ENCODE results near the gene ACTG2. TPM values are rescaled to one million over a fixed set of nuclear protein-coding genes. Genes with fewer than 3 reads are reported as not detected.

Gene ACTG2
- total and polyA plus RNA-seq, 4 donors: 20.5 to 82.9 (median 44.7) TPM

DNA sequence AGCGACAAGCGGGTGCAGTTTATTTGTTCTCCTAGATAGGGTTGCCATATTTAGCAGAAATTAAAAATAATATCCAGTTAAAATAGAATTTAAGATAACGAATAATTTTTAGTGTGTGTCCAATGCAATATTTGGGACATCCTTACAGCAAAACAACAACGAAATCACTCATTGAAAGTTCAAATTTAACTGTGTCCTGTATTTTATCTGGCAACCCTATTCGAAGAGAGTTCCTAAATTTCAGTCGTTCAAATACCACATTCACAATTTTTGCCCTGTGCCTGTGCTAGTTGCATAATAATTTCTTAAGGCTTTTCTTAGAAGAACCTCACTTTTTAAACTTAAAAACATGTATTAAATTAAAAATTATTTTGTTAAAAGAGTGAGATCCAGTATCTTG is 34.5 kb downstream of the ACTG2 start:
- Histone ChIP-seq H3K9ac (ENCODE audit: insufficient read depth in 1 of 2, low read length in 2 of 2) (peak overlapping the region; percentile 93 to 95), H3K9me3 (ENCODE audit: control insufficient read depth in 4 of 4, insufficient read depth in 3 of 4, low read length in 3 of 4) (no peaks in the 10 kb centered on the region), H3K27me3 (ENCODE audit: control insufficient read depth in 3 of 3, insufficient read depth in 3 of 3, low read length in 2 of 3) (peaks cover 0 to 6% (median 4%) of the 10 kb centered on the region in 3 donors), H3K27ac (ENCODE audit: low read depth in 1 of 2, low read length in 1 of 2) (peak overlapping the region; percentile 95 to 99), H3K36me3 (ENCODE audit: control insufficient read depth in 4 of 4, insufficient read depth in 4 of 4, low read length in 4 of 4) (peaks cover 0 to 11% (median 0%) of the 10 kb centered on the region in 4 donors), H3K4me3 (peak overlapping the region; percentile 80), H3K4me1 (ENCODE audit: control insufficient read depth in 5 of 5, insufficient read depth in 5 of 5, low read length in 5 of 5) (peaks cover 4 to 23% (median 7%) of the 10 kb centered on the region in 5 donors)
- 10 to 19% methylated on average over 6 of the region's 6 CpGs for WGBS, 2 donors
- ATAC-seq (ENCODE audit: insufficient read depth, low FRiP score) (no peak), DNase-seq (no peak)
- TF ChIP-seq, protein P1, sequence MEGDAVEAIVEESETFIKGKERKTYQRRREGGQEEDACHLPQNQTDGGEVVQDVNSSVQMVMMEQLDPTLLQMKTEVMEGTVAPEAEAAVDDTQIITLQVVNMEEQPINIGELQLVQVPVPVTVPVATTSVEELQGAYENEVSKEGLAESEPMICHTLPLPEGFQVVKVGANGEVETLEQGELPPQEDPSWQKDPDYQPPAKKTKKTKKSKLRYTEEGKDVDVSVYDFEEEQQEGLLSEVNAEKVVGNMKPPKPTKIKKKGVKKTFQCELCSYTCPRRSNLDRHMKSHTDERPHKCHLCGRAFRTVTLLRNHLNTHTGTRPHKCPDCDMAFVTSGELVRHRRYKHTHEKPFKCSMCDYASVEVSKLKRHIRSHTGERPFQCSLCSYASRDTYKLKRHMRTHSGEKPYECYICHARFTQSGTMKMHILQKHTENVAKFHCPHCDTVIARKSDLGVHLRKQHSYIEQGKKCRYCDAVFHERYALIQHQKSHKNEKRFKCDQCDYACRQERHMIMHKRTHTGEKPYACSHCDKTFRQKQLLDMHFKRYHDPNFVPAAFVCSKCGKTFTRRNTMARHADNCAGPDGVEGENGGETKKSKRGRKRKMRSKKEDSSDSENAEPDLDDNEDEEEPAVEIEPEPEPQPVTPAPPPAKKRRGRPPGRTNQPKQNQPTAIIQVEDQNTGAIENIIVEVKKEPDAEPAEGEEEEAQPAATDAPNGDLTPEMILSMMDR (IDR thresholded peaks at IDR 0.05; ENCODE audit: control extremely low read depth, extremely low read depth): no peak

GRCh38 chr2:73928963-73929347 is 36.1 kb downstream of the ACTG2 start:
- Histone ChIP-seq H3K27ac (ENCODE audit: low read depth in 1 of 2, low read length in 1 of 2) (peak overlapping the region in 1 of 2 donors; percentile 33), H3K9ac (ENCODE audit: insufficient read depth in 1 of 2, low read length in 2 of 2) (no peak overlapping the region), H3K9me3 (ENCODE audit: control insufficient read depth in 4 of 4, insufficient read depth in 3 of 4, low read length in 3 of 4) (no peaks in the 10 kb centered on the region), H3K27me3 (ENCODE audit: control insufficient read depth in 3 of 3, insufficient read depth in 3 of 3, low read length in 2 of 3) (no peaks in the 10 kb centered on the region), H3K4me3 (no peak overlapping the region), H3K36me3 (ENCODE audit: control insufficient read depth in 4 of 4, insufficient read depth in 4 of 4, low read length in 4 of 4) (peaks cover 0 to 17% (median 0%) of the 10 kb centered on the region in 4 donors), H3K4me1 (ENCODE audit: control insufficient read depth in 5 of 5, insufficient read depth in 5 of 5, low read length in 5 of 5) (peaks cover 4 to 31% (median 7%) of the 10 kb centered on the region in 5 donors)
- TF ChIP-seq, protein P1 (IDR thresholded peaks at IDR 0.05; ENCODE audit: control extremely low read depth, extremely low read depth): no peak
- ATAC-seq (ENCODE audit: insufficient read depth, low FRiP score) (no peak), DNase-seq (peak in 1 of 3 donors; percentile 18)
- WGBS, 2 donors: 63 to 81% methylated on average over 2 of the region's 2 CpGs

GRCh38 chr2:73930386-73930785 is 37.6 kb downstream of the ACTG2 start:
- ATAC-seq (ENCODE audit: insufficient read depth, low FRiP score) (no peak), DNase-seq (no peak)
- H3K27ac ChIP-seq (ENCODE audit: low read depth in 1 of 2, low read length in 1 of 2): no peak overlapping the region
- TF ChIP-seq, protein P1 (IDR thresholded peaks at IDR 0.05; ENCODE audit: control extremely low read depth, extremely low read depth): no peak
- H3K4me3 ChIP-seq: no peak overlapping the region
- H3K9ac ChIP-seq (ENCODE audit: insufficient read depth in 1 of 2, low read length in 2 of 2): no peak overlapping the region
- no peaks in the 10 kb centered on the region for H3K9me3 ChIP-seq (ENCODE audit: control insufficient read depth in 4 of 4, insufficient read depth in 3 of 4, low read length in 3 of 4)
- H3K36me3 ChIP-seq (ENCODE audit: control insufficient read depth in 4 of 4, insufficient read depth in 4 of 4, low read length in 4 of 4): peaks cover 0 to 17% (median under 1%) of the 10 kb centered on the region in 4 donors
- no peaks in the 10 kb centered on the region for H3K27me3 ChIP-seq (ENCODE audit: control insufficient read depth in 3 of 3, insufficient read depth in 3 of 3, low read length in 2 of 3)
- 62 to 84% methylated on average over 2 of the region's 2 CpGs for WGBS, 2 donors
- H3K4me1 ChIP-seq (ENCODE audit: control insufficient read depth in 5 of 5, insufficient read depth in 5 of 5, low read length in 5 of 5): peaks cover 4 to 31% (median 7%) of the 10 kb centered on the region in 5 donors

Measured in lung (tissue), 12 donors.